ENCODE measurements around the gene NR2C2AP. TPM values are rescaled to one million over a fixed set of nuclear protein-coding genes. Genes with fewer than 3 reads are reported as not detected.

NR2C2AP gene
- total and polyA plus RNA-seq, 4 donors, result 8.0 to 18.1 (median 15.8) TPM

DNA sequence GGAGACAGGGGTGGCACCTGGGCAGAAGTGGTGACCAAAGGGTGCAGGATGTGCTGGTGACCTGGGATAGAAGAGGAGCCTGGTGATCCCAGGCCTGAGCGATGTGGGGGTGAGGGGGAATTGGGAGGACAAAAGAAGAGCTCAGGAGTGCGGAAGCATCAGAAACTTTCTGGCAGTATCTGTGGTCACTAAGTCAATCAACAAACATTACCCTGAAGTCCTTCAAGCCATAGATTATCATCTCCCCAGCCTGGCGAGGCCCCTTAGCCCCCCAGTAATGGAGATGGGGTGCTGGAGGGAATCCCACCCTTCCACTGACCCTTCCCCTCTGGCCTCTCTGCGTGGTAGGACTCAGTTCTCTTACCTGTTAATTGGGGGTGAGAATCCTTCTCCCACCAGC is 43.7 kb downstream of the NR2C2AP start:
- no peak overlapping the region for H3K4me3 ChIP-seq (ENCODE audit: low read depth, low read length)

GRCh38 chr19:19157808-19158207 is 45.4 kb downstream of the NR2C2AP start:
- H3K4me3 ChIP-seq (ENCODE audit: low read depth, low read length), result no peak overlapping the region
- no peak for DNase-seq (ENCODE audit: low read depth in 4 of 6, low spot score in 6 of 6)
- H3K27ac ChIP-seq (ENCODE audit: low read depth, low read length), result no peak overlapping the region
- H3K27me3 ChIP-seq (ENCODE audit: control insufficient read depth, insufficient read depth, low read length), result no peaks in the 10 kb centered on the region
- no peaks in the 10 kb centered on the region for H3K4me1 ChIP-seq (ENCODE audit: control insufficient read depth, insufficient read depth, low read length)
- peaks cover 3% of the 10 kb centered on the region for H3K36me3 ChIP-seq (ENCODE audit: control insufficient read depth, insufficient read depth, low read length)
- whole genome bisulfite sequencing (ENCODE audit: insufficient coverage), result 90% methylated on average over 4 of the region's 6 CpGs
- H3K9me3 ChIP-seq (ENCODE audit: control insufficient read depth, insufficient read depth, low read length), result no peaks in the 10 kb centered on the region

More for the DNA sequence above, 43.7 kb downstream of the NR2C2AP start:
- Histone ChIP-seq H3K36me3 (ENCODE audit: control insufficient read depth, insufficient read depth, low read length) (peaks cover 3% of the 10 kb centered on the region), H3K27me3 (ENCODE audit: control insufficient read depth, insufficient read depth, low read length) (no peaks in the 10 kb centered on the region), H3K9me3 (ENCODE audit: control insufficient read depth, insufficient read depth, low read length) (no peaks in the 10 kb centered on the region), H3K4me1 (ENCODE audit: control insufficient read depth, insufficient read depth, low read length) (no peaks in the 10 kb centered on the region), H3K27ac (ENCODE audit: low read depth, low read length) (no peak overlapping the region)
- no CpG with 5 or more reads among the region's 4 CpGs for WGBS (ENCODE audit: insufficient coverage)
- DNase-seq (ENCODE audit: low read depth in 4 of 6, low spot score in 6 of 6), result no peak

DNA sequence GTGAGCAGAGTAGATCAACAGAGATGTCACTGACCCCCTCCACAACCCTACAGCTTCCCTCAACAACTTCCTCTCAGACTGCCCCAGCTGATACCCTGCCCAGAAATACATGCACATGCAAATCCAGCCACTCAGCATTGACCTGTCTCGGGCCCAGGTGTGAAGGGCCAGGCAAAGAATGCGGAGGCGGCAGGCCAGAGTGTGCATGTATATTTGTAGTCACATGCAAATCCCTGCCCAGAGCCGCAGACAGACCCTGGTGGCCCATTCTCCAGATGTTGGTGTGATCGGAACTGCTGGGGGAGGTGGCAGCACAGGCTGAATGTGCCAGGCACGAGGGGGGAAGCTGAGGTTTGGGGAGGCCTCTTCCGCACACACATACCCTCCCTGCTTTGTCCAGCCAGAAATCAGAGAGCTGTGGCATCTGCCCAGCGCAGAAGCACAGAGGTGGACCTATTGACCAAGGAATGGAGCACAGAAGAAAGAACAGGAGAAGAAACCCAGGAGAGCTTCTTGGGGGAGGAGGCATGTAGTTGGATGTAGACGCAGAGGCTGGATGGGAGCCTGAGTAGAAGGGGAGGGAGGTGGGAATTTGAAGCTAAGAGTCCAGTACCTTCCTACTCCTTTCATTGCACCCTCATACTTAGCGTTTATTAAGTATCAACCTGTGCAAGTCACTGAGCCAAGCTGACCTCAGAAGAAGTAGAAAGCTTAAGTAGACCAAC is 47.6 kb downstream of the NR2C2AP start:
- no peak for DNase-seq (ENCODE audit: low read depth in 4 of 6, low spot score in 6 of 6)
- H3K36me3 ChIP-seq (ENCODE audit: control insufficient read depth, insufficient read depth, low read length), result peaks cover 1% of the 10 kb centered on the region
- 100% methylated on average over 5 of the region's 10 CpGs for WGBS (ENCODE audit: insufficient coverage)

DNA sequence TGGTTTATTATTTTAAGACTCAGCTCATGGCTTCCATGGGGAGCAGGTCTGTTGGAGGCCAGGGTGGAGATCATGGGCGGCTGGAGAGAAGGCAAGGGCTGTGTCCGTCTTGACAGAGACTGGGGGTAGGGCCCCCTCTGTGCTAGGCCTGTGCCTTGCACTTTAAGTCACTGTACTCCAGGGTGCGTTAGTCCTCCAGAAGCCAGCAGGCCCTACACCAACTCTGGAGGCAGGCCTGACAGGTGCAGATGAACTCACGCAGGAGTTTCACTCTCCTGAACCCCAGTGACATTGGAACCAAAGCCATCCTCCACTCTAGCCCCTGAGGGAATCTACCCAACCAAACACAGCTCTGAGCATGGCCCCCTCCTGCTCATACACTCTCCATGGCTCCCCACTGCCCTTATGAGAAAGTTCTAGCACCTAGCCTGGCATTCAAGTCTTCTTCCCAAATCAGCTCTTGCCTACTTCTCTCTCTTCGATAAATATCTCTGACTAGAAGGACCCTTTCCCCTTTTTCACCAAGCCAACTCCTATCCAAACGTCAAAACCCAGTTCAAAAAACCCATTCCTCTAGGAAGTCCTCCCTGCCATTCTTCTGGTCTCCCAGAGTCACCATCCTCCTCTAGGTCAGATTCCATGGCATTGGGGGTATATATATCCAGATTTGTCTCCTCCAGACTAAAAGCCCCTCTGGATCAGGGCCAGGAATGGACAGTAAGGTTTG is 48.3 kb downstream of the NR2C2AP start:
- WGBS (ENCODE audit: insufficient coverage), result 97% methylated on average over 5 of the region's 6 CpGs
- Histone ChIP-seq H3K4me1 (ENCODE audit: control insufficient read depth, insufficient read depth, low read length) (no peaks in the 10 kb centered on the region), H3K27me3 (ENCODE audit: control insufficient read depth, insufficient read depth, low read length) (no peaks in the 10 kb centered on the region), H3K36me3 (ENCODE audit: control insufficient read depth, insufficient read depth, low read length) (no peaks in the 10 kb centered on the region), H3K27ac (ENCODE audit: low read depth, low read length) (no peak overlapping the region), H3K9me3 (ENCODE audit: control insufficient read depth, insufficient read depth, low read length) (no peaks in the 10 kb centered on the region), H3K4me3 (ENCODE audit: low read depth, low read length) (no peak overlapping the region)
- DNase-seq (ENCODE audit: low read depth in 4 of 6, low spot score in 6 of 6), result no peak

More for the DNA sequence above, 47.6 kb downstream of the NR2C2AP start:
- Histone ChIP-seq H3K4me3 (ENCODE audit: low read depth, low read length) (no peak overlapping the region), H3K4me1 (ENCODE audit: control insufficient read depth, insufficient read depth, low read length) (no peaks in the 10 kb centered on the region), H3K9me3 (ENCODE audit: control insufficient read depth, insufficient read depth, low read length) (no peaks in the 10 kb centered on the region), H3K27ac (ENCODE audit: low read depth, low read length) (no peak overlapping the region), H3K27me3 (ENCODE audit: control insufficient read depth, insufficient read depth, low read length) (no peaks in the 10 kb centered on the region)

GRCh38 chr19:19152668-19153384 is 50.4 kb downstream of the NR2C2AP start:
- Histone ChIP-seq H3K36me3 (ENCODE audit: control insufficient read depth, insufficient read depth, low read length) (peaks cover 7% of the 10 kb centered on the region), H3K9me3 (ENCODE audit: control insufficient read depth, insufficient read depth, low read length) (no peaks in the 10 kb centered on the region), H3K4me1 (ENCODE audit: control insufficient read depth, insufficient read depth, low read length) (no peaks in the 10 kb centered on the region), H3K4me3 (ENCODE audit: low read depth, low read length) (no peak overlapping the region), H3K27ac (ENCODE audit: low read depth, low read length) (no peak overlapping the region), H3K27me3 (ENCODE audit: control insufficient read depth, insufficient read depth, low read length) (no peaks in the 10 kb centered on the region)
- 85% methylated on average over 12 of the region's 13 CpGs for WGBS (ENCODE audit: insufficient coverage)
- DNase-seq (ENCODE audit: low read depth in 4 of 6, low spot score in 6 of 6), result no peak

- WGBS (ENCODE audit: insufficient coverage), result 67% methylated on average over 8 of the region's 11 CpGs
- Histone ChIP-seq H3K36me3 (ENCODE audit: control insufficient read depth, insufficient read depth, low read length) (peaks cover 20% of the 10 kb centered on the region), H3K4me3 (ENCODE audit: low read depth, low read length) (no peak overlapping the region), H3K9me3 (ENCODE audit: control insufficient read depth, insufficient read depth, low read length) (no peaks in the 10 kb centered on the region), H3K4me1 (ENCODE audit: control insufficient read depth, insufficient read depth, low read length) (peaks cover under 1% of the 10 kb centered on the region), H3K27me3 (ENCODE audit: control insufficient read depth, insufficient read depth, low read length) (no peaks in the 10 kb centered on the region), H3K27ac (ENCODE audit: low read depth, low read length) (no peak overlapping the region)
- no peak for DNase-seq (ENCODE audit: low read depth in 4 of 6, low spot score in 6 of 6)
These were observed 51.8 kb downstream of the NR2C2AP start for GRCh38 chr19:19151418-19151817.

Small RNA genes lying within 50 kb of the gene (small RNA-seq; reads per million reads assigned to genes)
- gene RNU6-1028P (ENCODE audit: low replicate concordance), result not detected

Other genes starting within 250 kb of the NR2C2AP start
- 10 to 100 TPM; 76.8 to 83.2 TPM for gene SUGP2, start 169.9 kb downstream of the NR2C2AP start, total RNA-seq
- gene SUGP2, start 169.9 kb downstream of the NR2C2AP start, polyA plus RNA-seq (ENCODE audit: insufficient read length in 2 of 2), result 100 to 1,000 TPM; 176 to 198 TPM
- 10 to 100 TPM; 28.0 to 29.3 TPM for gene ARMC6, start 169.8 kb downstream of the NR2C2AP start, total RNA-seq
- gene ARMC6, start 169.8 kb downstream of the NR2C2AP start, polyA plus RNA-seq (ENCODE audit: insufficient read length in 2 of 2), result 10 to 100 TPM; 42.8 to 49.0 TPM
- 1 to 10 TPM; 7.6 to 9.9 TPM for gene SLC25A42, start 139.4 kb downstream of the NR2C2AP start, total RNA-seq
- 10 to 100 TPM; 19.8 to 25.0 TPM for gene SLC25A42, start 139.4 kb downstream of the NR2C2AP start, polyA plus RNA-seq (ENCODE audit: insufficient read length in 2 of 2)
- gene TMEM161A, start 64.9 kb downstream of the NR2C2AP start, total RNA-seq, result 10 to 100 TPM in 1 of 2 donors, 1 to 10 TPM in 1; 9.6 to 23.4 TPM
- 10 to 100 TPM; 25.1 to 36.8 TPM for gene TMEM161A, start 64.9 kb downstream of the NR2C2AP start, polyA plus RNA-seq (ENCODE audit: insufficient read length in 2 of 2)
- under 1 TPM in 1 of 2 donors, not detected in 1; 0.88 TPM for gene MEF2B, start 33.2 kb downstream of the NR2C2AP start, total RNA-seq
- 1 to 10 TPM; 1.7 to 3.5 TPM for gene MEF2B, start 33.2 kb downstream of the NR2C2AP start, polyA plus RNA-seq (ENCODE audit: insufficient read length in 2 of 2)
- 10 to 100 TPM; 13.6 to 17.9 TPM for gene BORCS8, start 11.3 kb downstream of the NR2C2AP start, total RNA-seq
- gene BORCS8, start 11.3 kb downstream of the NR2C2AP start, polyA plus RNA-seq (ENCODE audit: insufficient read length in 2 of 2), result 10 to 100 TPM; 30.1 to 38.4 TPM
- 100 to 1,000 TPM in 1 of 2 donors, 10 to 100 TPM in 1; 28.6 to 103 TPM for gene RFXANK, start 11.2 kb downstream of the NR2C2AP start, total RNA-seq
- 10 to 100 TPM; 57.2 to 58.4 TPM for gene RFXANK, start 11.2 kb downstream of the NR2C2AP start, polyA plus RNA-seq (ENCODE audit: insufficient read length in 2 of 2)
- 100 to 1,000 TPM; 135 to 184 TPM for gene NCAN, start 8.5 kb upstream of the NR2C2AP start, total RNA-seq
- 100 to 1,000 TPM; 491 to 623 TPM for gene NCAN, start 8.5 kb upstream of the NR2C2AP start, polyA plus RNA-seq (ENCODE audit: insufficient read length in 2 of 2)
- 1 to 10 TPM in 1 of 2 donors, under 1 TPM in 1; 0.89 to 2.8 TPM for gene TM6SF2, start 69.9 kb upstream of the NR2C2AP start, total RNA-seq
- 1 to 10 TPM; 1.8 to 3.2 TPM for gene TM6SF2, start 69.9 kb upstream of the NR2C2AP start, polyA plus RNA-seq (ENCODE audit: insufficient read length in 2 of 2)
- gene SUGP1, start 117.1 kb upstream of the NR2C2AP start, total RNA-seq, result 10 to 100 TPM; 35.5 to 40.3 TPM
- gene SUGP1, start 117.1 kb upstream of the NR2C2AP start, polyA plus RNA-seq (ENCODE audit: insufficient read length in 2 of 2), result 10 to 100 TPM; 61.3 to 62.3 TPM
- gene MAU2, start 117.4 kb upstream of the NR2C2AP start, total RNA-seq, result 10 to 100 TPM; 28.0 to 41.8 TPM
- gene MAU2, start 117.4 kb upstream of the NR2C2AP start, polyA plus RNA-seq (ENCODE audit: insufficient read length in 2 of 2), result 10 to 100 TPM; 52.4 to 78.8 TPM
- gene GATAD2A, start 202.3 kb upstream of the NR2C2AP start, total RNA-seq, result 10 to 100 TPM; 14.2 to 26.3 TPM
- 10 to 100 TPM; 43.7 to 44.1 TPM for gene GATAD2A, start 202.3 kb upstream of the NR2C2AP start, polyA plus RNA-seq (ENCODE audit: insufficient read length in 2 of 2)